ENCODE results near the gene MAFF. TPM values are rescaled to one million over a fixed set of nuclear protein-coding genes. Genes with fewer than 3 reads are reported as not detected.

The MAFF gene
- total RNA-seq, 2 experiments from 2014 or later = 8.3 to 9.4 TPM

DNA sequence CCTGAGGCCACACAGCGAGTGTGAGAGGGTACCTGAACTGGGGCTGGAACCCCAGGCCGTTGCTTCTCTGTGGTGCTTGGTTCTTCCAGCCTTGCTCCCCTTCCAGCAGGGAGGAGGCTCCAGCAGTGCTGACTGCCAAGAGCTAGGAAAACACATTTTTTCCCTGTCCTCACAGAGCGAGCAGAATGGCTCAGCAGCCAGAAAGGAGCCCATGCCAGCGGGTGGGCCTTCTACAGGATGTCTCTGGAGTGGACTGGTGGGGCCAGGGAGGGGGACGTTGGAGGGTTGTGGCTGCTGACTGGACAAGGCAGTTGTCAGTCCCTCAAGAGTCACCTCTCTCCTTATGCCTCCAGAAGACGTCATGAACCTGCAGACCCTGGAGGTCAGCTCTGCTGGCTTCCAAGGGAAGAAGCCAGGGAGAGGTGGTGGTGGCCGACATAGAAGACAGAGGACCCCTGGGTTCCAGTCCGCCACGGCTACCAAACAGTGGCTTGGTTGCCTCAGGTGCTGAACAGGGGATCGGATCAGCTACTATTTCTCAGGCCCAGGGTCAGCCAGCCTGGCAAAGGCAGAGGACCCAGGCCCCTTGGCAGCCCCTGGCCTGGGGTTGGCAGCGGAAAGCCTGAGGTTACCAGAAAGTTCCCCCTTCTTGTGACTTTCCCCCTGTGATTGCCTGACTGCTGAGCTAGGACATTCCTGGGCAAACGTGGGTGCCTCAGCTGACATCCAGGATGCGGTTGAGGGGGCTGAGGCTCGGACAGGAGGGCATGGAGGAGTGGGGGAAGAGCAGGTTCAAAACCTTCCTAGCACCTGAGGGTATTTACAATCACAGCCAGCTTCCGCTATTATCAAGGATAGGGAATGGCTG lies 3.7 kb downstream of the MAFF start:
- no peak for DNase-seq
- Mint-ChIP-seq H3K27ac (no peak overlapping the region), H3K27me3 (no peaks in the 10 kb centered on the region), H3K4me1 (peaks cover 40% of the 10 kb centered on the region), H3K36me3 (ENCODE audit: low read depth) (no peaks in the 10 kb centered on the region), H3K4me3 (no peak overlapping the region), H3K9me3 (ENCODE audit: low read depth) (no peaks in the 10 kb centered on the region)
- intact Hi-C loops (cut with DNase I, micrococcal nuclease) = loop anchor here in 1 of 2 experiments (10.0 kb wide), 1 partner anchor 949 kb away; the partner anchor contains the start of gene CBX7
- POLR2A ChIA-PET = no interaction called here
- CTCF ChIA-PET = interaction anchor here (0.8 kb wide), 2 partner anchors 365 to 1080 kb away, joined by 3 read pairs; partner anchors contain the start of gene DMC1
- ATAC-seq = no peak

DNA sequence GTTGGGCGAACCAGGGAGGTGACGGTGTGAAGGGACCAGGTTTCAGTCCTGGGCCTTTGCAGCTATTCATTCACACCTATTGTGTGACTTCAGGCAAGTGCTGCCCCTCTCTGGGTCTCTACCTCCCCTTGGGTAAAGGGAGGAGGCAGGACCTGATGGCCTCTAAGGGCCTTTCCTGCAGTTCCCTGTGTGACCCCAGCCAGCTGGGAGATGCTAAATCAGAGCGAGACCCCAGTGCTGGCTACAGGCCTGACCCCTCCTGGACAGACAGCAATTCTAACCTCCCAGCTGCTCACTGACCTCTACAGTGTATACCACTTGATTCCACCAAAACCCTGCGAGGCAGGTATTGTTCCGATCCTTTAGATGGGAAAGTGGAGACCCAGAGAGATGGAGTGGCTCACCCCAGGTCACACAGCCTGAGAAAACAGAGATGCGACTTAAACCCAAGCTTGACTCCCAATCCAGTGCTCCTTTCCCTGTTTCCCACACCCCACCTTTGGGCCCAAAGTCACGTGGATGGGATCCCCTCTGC lies 6.2 kb downstream of the MAFF start:
- Mint-ChIP-seq H3K9me3 (ENCODE audit: low read depth) (no peaks in the 10 kb centered on the region), H3K4me3 (no peak overlapping the region)
- POLR2A ChIA-PET = no interaction called here

DNA sequence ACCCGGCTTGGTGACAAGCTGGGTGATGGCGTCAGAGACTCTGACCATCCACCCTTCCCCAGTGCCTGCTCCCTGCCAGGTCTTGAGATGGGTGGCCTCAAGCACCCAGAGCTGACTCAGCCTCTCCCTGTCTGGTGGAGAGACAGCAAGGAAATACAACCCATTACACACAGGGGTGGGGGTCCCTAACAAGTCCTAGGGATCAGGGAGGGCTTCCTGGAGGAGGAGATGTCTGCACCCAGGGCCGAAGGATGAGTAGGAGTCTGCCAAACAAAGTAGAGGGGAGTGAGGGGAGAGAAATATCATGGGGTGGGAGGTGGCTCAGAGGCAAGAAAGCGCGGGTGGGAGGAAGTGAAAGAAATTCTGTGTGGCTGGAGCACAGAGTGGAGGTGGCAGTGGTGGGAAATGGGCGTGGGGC lies 6.8 kb downstream of the MAFF start:
- no peak overlapping the region for H3K4me3 Mint-ChIP-seq
- intact Hi-C loops (cut with DNase I, micrococcal nuclease) = loop anchor here in 1 of 2 experiments (10.0 kb wide), 1 partner anchor 946 kb away; the partner anchor contains the start of gene CBX7
- no peak overlapping the region for H3K27ac Mint-ChIP-seq
- no peaks in the 10 kb centered on the region for H3K36me3 Mint-ChIP-seq (ENCODE audit: low read depth)
- ATAC-seq = no peak
- DNase-seq = no peak
- no peaks in the 10 kb centered on the region for H3K9me3 Mint-ChIP-seq (ENCODE audit: low read depth)
- POLR2A ChIA-PET = interaction anchor here (0.7 kb wide), 1 partner anchor 70 kb away, joined by 3 read pairs; no protein-coding TSS in a partner anchor
- H3K27me3 Mint-ChIP-seq = no peaks in the 10 kb centered on the region
- peaks cover 33% of the 10 kb centered on the region for H3K4me1 Mint-ChIP-seq
- CTCF ChIA-PET = no interaction called here

More for the DNA sequence above, 6.2 kb downstream of the MAFF start:
- DNase-seq (no peak), ATAC-seq (no peak)
- Mint-ChIP-seq H3K27me3 (no peaks in the 10 kb centered on the region), H3K36me3 (ENCODE audit: low read depth) (no peaks in the 10 kb centered on the region), H3K4me1 (peaks cover 31% of the 10 kb centered on the region), H3K27ac (no peak overlapping the region)
- CTCF ChIA-PET = no interaction called here
- intact Hi-C loops (cut with DNase I, micrococcal nuclease) = loop anchor here in 1 of 2 experiments (10.0 kb wide), 1 partner anchor 947 kb away; the partner anchor contains the start of gene CBX7

DNA sequence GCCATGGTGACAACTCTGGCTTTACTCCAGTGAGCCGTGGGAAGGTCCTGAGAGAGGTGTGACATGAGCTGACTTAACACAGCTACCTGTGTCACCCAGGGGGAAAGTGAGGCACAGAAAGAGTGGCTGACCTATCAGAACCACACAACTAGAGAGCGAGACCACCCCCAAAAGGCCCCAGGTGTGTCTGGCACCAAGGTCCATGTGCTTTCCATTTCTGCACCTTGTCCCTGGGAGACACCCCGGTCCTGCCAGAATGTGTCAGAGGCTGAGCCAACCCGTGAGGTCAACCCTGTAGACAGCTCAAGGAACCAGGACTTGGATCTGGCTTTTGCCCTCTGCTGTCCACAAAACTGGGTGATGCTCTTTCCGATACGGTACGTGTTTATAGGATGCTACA lies 9.8 kb downstream of the MAFF start:
- H3K36me3 Mint-ChIP-seq (ENCODE audit: low read depth) = peaks cover 8% of the 10 kb centered on the region
- H3K27me3 Mint-ChIP-seq = no peaks in the 10 kb centered on the region
- intact Hi-C loops (cut with DNase I, micrococcal nuclease) = no loop called here
- no peaks in the 10 kb centered on the region for H3K9me3 Mint-ChIP-seq (ENCODE audit: low read depth)
- DNase-seq = no peak
- ChIA-PET POLR2A (no interaction called here), CTCF (interaction anchor here (1.0 kb wide), 1 partner anchor 157 kb away, joined by 3 read pairs; no protein-coding TSS in a partner anchor)
- H3K4me1 Mint-ChIP-seq = peaks cover 31% of the 10 kb centered on the region
- H3K27ac Mint-ChIP-seq = no peak overlapping the region
- H3K4me3 Mint-ChIP-seq = no peak overlapping the region
- ATAC-seq = no peak

DNA sequence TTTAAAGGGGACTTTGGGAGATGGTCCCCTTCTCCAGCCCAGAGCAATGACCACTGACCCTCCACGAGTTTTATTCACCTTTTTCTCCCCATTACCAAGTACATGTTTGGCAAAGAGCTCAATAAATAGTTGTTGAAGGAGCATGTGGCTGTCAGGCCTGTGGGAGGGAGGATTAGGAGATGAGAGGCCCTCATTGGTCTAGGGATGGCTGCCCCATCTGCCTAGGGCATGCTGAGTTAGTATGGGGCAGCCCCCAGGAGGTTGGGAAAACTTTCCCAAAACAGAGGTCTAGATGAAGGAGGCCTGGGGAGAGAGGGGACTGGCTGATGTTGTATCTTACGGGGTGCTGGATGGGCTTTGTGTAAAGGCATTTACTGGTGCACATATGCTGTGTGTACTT lies 10.6 kb downstream of the MAFF start:
- POLR2A ChIA-PET = no interaction called here
- DNase-seq (no peak), ATAC-seq (no peak)
- H3K36me3 Mint-ChIP-seq (ENCODE audit: low read depth) = peaks cover 8% of the 10 kb centered on the region
- intact Hi-C loops (cut with DNase I, micrococcal nuclease) = no loop called here
- peaks cover 31% of the 10 kb centered on the region for H3K4me1 Mint-ChIP-seq
- no peaks in the 10 kb centered on the region for H3K27me3 Mint-ChIP-seq
- H3K27ac Mint-ChIP-seq = no peak overlapping the region
- CTCF ChIA-PET = interaction anchor here (1.0 kb wide), 1 partner anchor 157 kb away, joined by 3 read pairs; no protein-coding TSS in a partner anchor
- H3K4me3 Mint-ChIP-seq = no peak overlapping the region
- H3K9me3 Mint-ChIP-seq (ENCODE audit: low read depth) = no peaks in the 10 kb centered on the region

DNA sequence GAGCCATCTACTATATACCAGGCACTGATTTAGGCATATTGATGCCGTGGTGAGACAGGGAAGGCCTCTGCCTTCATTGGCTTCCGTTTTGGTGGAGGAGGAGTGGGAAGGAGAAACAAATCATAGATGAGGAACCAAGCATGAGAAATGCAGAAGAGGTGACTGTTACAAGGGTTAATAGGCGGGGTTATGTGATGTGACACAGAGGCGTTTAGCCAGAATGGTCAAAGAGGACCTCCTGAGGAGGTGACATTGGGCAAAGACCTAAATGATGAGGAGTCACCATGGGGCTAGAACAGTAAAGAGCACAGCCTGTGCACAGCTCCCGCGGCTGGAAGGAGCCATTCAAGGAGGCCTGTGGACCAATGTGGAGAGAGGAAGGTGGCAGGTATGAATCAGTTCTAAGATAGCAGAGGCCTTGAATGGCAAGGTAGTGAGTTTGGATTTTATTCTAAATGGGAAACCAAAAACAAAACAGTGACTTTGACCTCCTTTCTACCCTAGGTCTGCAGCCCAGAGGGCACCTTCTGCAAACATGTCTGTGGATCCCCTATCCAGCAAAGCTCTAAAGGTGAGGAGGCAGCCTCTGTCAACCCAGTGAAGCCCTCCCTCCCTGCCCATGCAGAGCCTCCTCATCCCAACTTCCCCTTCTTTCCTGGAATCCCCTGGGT lies 11.7 kb downstream of the MAFF start:
- DNase-seq (no peak), ATAC-seq (no peak)
- Mint-ChIP-seq H3K27ac (peak overlapping the region; percentile 0), H3K9me3 (ENCODE audit: low read depth) (no peaks in the 10 kb centered on the region), H3K27me3 (no peaks in the 10 kb centered on the region), H3K36me3 (ENCODE audit: low read depth) (peaks cover 8% of the 10 kb centered on the region), H3K4me1 (peaks cover 35% of the 10 kb centered on the region), H3K4me3 (no peak overlapping the region)
- ChIA-PET POLR2A (no interaction called here), CTCF (no interaction called here)
- intact Hi-C loops (cut with DNase I, micrococcal nuclease) = no loop called here

DNA sequence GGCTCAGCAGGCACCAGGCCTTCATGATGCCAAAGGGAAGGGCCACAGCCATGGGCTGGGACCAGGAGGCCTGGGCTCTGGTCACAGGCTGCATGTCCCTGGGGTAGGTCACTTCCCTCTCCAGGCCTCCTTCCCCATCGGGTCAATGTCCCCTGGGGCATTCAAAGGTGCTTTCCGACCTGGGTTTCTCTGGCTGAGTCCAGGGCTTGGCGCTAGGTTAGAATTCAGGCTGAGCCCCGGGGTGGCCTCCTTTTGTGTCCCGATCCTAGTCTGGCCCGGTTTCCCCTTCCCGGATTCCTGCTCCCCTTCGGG lies 12.2 kb downstream of the MAFF start:
- intact Hi-C loops (cut with DNase I, micrococcal nuclease) = loop anchor here in 1 of 2 experiments (1.0 kb wide), 1 partner anchor 12 kb away; no protein-coding TSS in a partner anchor
- ChIA-PET CTCF (no interaction called here), POLR2A (no interaction called here)
- Mint-ChIP-seq H3K36me3 (ENCODE audit: low read depth) (peaks cover 8% of the 10 kb centered on the region), H3K4me3 (no peak overlapping the region), H3K27me3 (no peaks in the 10 kb centered on the region), H3K27ac (no peak overlapping the region), H3K9me3 (ENCODE audit: low read depth) (no peaks in the 10 kb centered on the region), H3K4me1 (peaks cover 35% of the 10 kb centered on the region)
- ATAC-seq = no peak
- DNase-seq = no peak

DNA sequence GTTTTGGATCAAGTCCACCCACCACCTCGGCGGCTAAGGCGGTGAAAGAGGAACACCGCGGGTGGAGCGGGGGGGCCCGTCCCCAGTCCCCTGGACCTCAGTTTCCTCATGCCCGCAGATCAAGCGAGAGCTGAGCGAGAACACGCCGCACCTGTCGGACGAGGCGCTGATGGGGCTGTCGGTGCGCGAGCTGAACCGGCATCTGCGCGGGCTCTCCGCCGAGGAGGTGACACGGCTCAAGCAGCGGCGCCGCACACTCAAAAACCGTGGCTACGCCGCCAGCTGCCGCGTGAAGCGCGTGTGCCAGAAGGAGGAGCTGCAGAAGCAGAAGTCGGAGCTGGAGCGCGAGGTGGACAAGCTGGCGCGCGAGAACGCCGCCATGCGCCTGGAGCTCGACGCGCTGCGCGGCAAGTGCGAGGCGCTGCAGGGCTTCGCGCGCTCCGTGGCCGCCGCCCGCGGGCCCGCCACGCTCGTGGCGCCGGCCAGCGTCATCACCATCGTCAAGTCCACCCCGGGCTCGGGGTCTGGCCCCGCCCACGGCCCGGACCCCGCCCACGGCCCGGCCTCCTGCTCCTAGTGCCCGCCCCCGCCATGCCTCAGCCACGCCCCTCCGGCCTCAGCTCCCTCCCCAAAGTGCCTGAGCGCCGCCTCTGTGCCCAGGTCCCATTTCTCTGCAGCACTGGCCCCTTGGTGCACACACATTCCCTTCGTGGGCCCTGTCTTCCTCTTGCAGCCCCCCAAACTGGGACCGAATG lies 12.7 kb downstream of the MAFF start:
- H3K4me1 Mint-ChIP-seq = peaks cover 41% of the 10 kb centered on the region
- no peaks in the 10 kb centered on the region for H3K27me3 Mint-ChIP-seq
- ChIA-PET CTCF (no interaction called here), POLR2A (no interaction called here)
- H3K27ac Mint-ChIP-seq = no peak overlapping the region
- H3K4me3 Mint-ChIP-seq = no peak overlapping the region
- peaks cover 8% of the 10 kb centered on the region for H3K36me3 Mint-ChIP-seq (ENCODE audit: low read depth)
- ATAC-seq = peak; percentile 57
- DNase-seq = peak; percentile 81
- H3K9me3 Mint-ChIP-seq (ENCODE audit: low read depth) = no peaks in the 10 kb centered on the region
- intact Hi-C loops (cut with DNase I, micrococcal nuclease) = loop anchor here in 1 of 2 experiments (1.0 kb wide), 1 partner anchor 12 kb away; no protein-coding TSS in a partner anchor

DNA sequence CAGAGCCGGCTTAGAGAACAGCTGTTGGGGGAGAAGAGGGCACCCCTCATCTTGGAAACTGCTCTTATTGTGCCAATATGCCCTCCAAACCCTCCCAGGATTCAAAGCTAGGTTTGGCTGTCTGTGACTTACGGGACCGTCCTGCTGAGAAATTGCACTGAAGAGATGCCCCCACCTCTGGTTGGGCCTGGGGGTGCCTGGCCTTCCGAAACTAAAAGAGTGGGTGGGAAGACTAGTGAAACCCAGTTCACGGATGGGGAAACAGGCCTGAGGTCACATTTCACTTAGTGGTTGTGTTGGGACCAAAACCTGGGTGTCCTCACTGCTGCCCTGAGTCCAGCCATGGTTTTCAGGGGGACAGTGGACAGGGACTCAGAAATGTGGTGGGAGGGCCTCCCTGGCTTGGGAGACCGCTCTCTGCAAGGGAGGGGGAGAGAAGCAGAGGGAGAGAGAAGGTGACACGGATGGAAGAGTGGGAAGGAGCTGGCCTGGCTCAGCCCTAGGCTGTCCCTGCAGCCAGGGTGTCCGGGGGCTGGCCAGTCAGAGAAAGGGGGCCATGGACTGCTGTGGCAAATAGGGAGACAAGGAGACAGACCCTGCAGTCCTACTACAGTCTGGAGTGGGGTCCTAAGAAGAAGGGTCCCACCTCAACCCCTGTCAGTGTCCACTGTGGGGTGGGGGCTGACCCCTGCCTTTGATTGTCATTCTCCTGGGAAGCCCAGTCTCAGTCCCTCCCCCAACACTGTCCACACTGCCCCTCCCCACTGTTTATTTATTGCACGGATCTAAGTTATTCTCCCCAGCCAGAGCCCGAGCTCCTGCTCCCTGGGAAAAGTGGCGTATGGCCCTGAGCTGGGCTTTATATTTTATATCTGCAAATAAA lies 13.6 kb downstream of the MAFF start:
- Mint-ChIP-seq H3K36me3 (ENCODE audit: low read depth) (peaks cover 8% of the 10 kb centered on the region), H3K27me3 (no peaks in the 10 kb centered on the region), H3K9me3 (ENCODE audit: low read depth) (no peaks in the 10 kb centered on the region), H3K4me1 (peaks cover 38% of the 10 kb centered on the region), H3K4me3 (no peak overlapping the region), H3K27ac (no peak overlapping the region)
- no peak for DNase-seq
- ATAC-seq = no peak
- POLR2A ChIA-PET = no interaction called here
- CTCF ChIA-PET = interaction anchor here (0.5 to 0.6 kb wide), 2 partner anchors 26 to 336 kb away, joined by 3 read pairs; no protein-coding TSS in a partner anchor
- intact Hi-C loops (cut with DNase I, micrococcal nuclease) = no loop called here
